ENCODE measurements around the gene TEX54. TPM values are rescaled to one million over a fixed set of nuclear protein-coding genes. Genes with fewer than 3 reads are reported as not detected.

TEX54 gene
- total and polyA plus RNA-seq, 2 of the 13 experiments (the other 11 are each of a cell fraction or from before 2014, with no cell fraction given), result not detected

DNA sequence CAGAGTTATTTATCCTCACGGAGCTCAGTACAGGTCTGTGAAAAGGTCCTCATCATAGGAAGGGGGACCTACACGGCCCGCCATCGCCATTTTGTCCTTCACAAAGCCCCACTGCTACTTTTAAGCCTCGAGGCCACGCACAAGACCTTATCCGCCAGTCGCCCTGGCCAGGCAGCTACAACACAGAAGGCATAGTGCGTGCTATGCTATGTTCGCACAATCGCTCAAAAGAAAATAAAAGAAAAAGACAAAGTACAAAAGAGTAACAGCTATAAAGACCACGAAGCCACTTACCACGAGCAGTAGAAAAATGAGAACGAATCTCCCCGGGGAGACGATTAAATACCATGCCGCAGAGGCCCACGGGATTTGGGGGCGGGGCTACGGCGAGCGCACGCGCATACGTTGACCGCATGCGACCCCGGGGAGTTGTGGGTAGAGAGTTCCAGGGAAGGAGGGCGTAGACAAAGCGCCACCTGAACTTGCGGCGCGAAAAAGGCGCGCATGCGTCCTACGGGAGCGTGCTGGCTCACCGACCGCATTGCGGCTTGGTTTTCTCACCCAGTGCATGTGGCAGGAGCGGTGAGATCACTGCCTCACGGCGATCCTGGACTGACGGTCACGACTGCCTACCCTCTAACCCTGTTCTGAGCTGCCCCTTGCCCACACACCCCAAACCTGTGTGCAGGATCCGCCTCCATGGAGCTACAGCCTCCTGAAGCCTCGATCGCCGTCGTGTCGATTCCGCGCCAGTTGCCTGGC, 23.1 kb upstream of the TEX54 start (continued):
- TF ChIP-seq, protein P1, sequence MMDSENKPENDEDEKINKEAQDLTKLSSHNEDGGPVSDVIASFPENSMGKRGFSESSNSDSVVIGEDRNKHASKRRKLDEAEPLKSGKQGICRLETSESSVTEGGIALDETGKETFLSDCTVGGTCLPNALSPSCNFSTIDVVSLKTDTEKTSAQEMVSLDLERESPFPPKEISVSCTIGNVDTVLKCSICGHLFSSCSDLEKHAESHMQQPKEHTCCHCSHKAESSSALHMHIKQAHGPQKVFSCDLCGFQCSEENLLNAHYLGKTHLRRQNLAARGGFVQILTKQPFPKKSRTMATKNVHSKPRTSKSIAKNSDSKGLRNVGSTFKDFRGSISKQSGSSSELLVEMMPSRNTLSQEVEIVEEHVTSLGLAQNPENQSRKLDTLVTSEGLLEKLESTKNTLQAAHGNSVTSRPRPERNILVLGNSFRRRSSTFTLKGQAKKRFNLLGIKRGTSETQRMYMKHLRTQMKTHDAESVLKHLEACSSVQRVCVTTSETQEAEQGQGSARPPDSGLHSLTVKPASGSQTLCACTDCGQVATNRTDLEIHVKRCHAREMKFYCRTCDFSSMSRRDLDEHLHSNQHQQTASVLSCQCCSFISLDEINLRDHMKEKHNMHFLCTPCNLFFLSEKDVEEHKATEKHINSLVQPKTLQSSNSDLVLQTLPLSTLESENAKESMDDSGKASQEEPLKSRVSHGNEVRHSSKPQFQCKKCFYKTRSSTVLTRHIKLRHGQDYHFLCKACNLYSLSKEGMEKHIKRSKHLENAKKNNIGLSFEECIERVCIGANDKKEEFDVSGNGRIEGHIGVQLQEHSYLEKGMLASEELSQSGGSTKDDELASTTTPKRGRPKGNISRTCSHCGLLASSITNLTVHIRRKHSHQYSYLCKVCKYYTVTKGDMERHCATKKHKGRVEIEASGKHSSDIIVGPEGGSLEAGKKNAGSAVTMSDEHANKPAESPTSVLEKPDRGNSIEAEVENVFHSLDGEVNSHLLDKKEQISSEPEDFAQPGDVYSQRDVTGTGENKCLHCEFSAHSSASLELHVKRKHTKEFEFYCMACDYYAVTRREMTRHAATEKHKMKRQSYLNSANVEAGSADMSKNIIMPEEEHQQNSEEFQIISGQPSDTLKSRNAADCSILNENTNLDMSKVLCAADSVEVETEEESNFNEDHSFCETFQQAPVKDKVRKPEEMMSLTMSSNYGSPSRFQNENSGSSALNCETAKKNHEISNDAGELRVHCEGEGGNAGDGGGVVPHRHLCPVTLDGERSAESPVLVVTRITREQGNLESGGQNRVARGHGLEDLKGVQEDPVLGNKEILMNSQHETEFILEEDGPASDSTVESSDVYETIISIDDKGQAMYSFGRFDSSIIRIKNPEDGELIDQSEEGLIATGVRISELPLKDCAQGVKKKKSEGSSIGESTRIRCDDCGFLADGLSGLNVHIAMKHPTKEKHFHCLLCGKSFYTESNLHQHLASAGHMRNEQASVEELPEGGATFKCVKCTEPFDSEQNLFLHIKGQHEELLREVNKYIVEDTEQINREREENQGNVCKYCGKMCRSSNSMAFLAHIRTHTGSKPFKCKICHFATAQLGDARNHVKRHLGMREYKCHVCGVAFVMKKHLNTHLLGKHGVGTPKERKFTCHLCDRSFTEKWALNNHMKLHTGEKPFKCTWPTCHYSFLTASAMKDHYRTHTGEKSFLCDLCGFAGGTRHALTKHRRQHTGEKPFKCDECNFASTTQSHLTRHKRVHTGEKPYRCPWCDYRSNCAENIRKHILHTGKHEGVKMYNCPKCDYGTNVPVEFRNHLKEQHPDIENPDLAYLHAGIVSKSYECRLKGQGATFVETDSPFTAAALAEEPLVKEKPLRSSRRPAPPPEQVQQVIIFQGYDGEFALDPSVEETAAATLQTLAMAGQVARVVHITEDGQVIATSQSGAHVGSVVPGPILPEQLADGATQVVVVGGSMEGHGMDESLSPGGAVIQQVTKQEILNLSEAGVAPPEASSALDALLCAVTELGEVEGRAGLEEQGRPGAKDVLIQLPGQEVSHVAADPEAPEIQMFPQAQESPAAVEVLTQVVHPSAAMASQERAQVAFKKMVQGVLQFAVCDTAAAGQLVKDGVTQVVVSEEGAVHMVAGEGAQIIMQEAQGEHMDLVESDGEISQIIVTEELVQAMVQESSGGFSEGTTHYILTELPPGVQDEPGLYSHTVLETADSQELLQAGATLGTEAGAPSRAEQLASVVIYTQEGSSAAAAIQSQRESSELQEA (CRISPR knock-in tag; IDR thresholded peaks at IDR 0.05; ENCODE audit: not compliant biosample characterization), result peak; percentile 94
- TF ChIP-seq RNF2 (conservative IDR thresholded peaks at IDR 0.05; ENCODE audit: low read depth) (peak; percentile 95), ZNF737 (CRISPR knock-in tag; IDR thresholded peaks at IDR 0.05; ENCODE audit: borderline replicate concordance) (peak; percentile 41; the same call in 1 of the 2 replicates), KLF16 (CRISPR knock-in tag; IDR thresholded peaks at IDR 0.05) (peak in 1 of 2 experiments; percentile 98; a peak in 2 of 4 replicates), CBX5 (CRISPR knock-in tag; IDR thresholded peaks at IDR 0.05; ENCODE audit: borderline replicate concordance) (peak; percentile 59; the same call in 1 of the 2 replicates), EHMT2 (IDR thresholded peaks at IDR 0.05; ENCODE audit: borderline replicate concordance, low read depth, low read length) (no peak), WIZ (CRISPR knock-in tag; IDR thresholded peaks at IDR 0.05) (no peak)
- TF ChIP-seq, protein P2, sequence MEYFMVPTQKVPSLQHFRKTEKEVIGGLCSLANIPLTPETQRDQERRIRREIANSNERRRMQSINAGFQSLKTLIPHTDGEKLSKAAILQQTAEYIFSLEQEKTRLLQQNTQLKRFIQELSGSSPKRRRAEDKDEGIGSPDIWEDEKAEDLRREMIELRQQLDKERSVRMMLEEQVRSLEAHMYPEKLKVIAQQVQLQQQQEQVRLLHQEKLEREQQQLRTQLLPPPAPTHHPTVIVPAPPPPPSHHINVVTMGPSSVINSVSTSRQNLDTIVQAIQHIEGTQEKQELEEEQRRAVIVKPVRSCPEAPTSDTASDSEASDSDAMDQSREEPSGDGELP (IDR thresholded peaks at IDR 0.05; ENCODE audit: borderline replicate concordance, low read depth), result peak; percentile 75
- TF ChIP-seq, protein P3, sequence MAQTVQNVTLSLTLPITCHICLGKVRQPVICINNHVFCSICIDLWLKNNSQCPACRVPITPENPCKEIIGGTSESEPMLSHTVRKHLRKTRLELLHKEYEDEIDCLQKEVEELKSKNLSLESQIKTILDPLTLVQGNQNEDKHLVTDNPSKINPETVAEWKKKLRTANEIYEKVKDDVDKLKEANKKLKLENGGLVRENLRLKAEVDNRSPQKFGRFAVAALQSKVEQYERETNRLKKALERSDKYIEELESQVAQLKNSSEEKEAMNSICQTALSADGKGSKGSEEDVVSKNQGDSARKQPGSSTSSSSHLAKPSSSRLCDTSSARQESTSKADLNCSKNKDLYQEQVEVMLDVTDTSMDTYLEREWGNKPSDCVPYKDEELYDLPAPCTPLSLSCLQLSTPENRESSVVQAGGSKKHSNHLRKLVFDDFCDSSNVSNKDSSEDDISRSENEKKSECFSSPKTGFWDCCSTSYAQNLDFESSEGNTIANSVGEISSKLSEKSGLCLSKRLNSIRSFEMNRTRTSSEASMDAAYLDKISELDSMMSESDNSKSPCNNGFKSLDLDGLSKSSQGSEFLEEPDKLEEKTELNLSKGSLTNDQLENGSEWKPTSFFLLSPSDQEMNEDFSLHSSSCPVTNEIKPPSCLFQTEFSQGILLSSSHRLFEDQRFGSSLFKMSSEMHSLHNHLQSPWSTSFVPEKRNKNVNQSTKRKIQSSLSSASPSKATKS (CRISPR knock-in tag; IDR thresholded peaks at IDR 0.05), result peak; percentile 82
- TF ChIP-seq, protein P4, sequence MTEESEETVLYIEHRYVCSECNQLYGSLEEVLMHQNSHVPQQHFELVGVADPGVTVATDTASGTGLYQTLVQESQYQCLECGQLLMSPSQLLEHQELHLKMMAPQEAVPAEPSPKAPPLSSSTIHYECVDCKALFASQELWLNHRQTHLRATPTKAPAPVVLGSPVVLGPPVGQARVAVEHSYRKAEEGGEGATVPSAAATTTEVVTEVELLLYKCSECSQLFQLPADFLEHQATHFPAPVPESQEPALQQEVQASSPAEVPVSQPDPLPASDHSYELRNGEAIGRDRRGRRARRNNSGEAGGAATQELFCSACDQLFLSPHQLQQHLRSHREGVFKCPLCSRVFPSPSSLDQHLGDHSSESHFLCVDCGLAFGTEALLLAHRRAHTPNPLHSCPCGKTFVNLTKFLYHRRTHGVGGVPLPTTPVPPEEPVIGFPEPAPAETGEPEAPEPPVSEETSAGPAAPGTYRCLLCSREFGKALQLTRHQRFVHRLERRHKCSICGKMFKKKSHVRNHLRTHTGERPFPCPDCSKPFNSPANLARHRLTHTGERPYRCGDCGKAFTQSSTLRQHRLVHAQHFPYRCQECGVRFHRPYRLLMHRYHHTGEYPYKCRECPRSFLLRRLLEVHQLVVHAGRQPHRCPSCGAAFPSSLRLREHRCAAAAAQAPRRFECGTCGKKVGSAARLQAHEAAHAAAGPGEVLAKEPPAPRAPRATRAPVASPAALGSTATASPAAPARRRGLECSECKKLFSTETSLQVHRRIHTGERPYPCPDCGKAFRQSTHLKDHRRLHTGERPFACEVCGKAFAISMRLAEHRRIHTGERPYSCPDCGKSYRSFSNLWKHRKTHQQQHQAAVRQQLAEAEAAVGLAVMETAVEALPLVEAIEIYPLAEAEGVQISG (CRISPR knock-in tag; IDR thresholded peaks at IDR 0.05), result peak; percentile 90
- TF ChIP-seq, protein P5, sequence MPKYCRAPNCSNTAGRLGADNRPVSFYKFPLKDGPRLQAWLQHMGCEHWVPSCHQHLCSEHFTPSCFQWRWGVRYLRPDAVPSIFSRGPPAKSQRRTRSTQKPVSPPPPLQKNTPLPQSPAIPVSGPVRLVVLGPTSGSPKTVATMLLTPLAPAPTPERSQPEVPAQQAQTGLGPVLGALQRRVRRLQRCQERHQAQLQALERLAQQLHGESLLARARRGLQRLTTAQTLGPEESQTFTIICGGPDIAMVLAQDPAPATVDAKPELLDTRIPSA (CRISPR knock-in tag; IDR thresholded peaks at IDR 0.05; ENCODE audit: borderline replicate concordance), result peak; percentile 73
